ENCODE data around the gene FBLIM1. TPM values are rescaled to one million over a fixed set of nuclear protein-coding genes. Genes with fewer than 3 reads are reported as not detected.
A peak's percentile ranks its signal among the peaks of the same experiment; 100 is the strongest.

Gene FBLIM1
- total RNA-seq, 1 donor from 2014 or later, result 78.3 TPM

DNA sequence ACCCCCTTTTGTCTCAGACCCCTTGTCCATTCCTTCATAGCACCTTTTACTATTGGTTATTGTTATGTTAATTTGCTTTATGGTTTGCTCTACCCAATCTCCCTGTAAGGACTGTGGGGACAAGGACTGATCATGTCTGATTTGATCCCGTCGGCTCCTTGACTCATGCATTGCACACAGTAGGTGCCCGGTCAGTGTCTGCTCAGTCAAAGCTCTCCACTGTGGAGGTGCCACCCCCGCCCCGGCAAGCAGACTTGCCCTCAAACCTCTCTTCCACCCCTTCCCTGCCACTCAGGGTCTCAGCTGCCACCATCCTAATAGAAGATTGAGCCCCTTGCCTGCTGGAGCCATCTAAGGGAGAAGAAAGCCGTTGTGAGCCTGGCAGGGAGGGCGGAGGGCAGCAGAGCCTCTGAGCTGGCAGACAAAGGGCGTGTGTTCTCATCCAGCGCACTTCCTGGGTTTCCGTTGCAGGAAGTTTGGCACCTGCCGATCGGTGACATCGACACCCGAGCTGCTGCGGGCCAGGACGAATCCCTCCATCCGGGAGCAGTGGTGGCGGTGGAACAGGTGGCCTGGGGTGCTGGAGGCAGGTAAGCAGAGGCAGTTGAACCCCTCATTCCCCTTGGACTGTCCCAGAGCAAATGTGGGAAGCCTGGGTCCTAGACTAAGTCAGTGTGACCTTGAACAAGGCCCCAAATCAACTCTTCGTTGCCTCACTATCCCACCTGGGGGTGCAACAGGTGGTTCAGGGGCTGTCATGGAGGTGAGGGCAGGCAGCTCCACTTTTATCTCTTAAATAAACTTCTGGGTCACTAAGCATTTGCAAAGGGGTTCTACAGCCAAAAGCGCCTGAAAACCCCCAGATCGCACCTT, 2.2 kb upstream of the FBLIM1 start:
- Mint-ChIP-seq H3K36me3 (peaks cover 2% of the 10 kb centered on the region), H3K4me1 (ENCODE audit: unreplicated experiment) (peaks cover 25% of the 10 kb centered on the region), H3K27ac (peak overlapping the region; percentile 66), H3K9me3 (no peaks in the 10 kb centered on the region), H3K4me3 (peak overlapping the region; percentile 38), H3K27me3 (no peaks in the 10 kb centered on the region)
- TF ChIP-seq CTCF (conservative IDR thresholded peaks at IDR 0.05), result no peak
- no peak for DNase-seq (ENCODE audit: extremely low spot score, unreplicated experiment)

GRCh38 chr1:15757016-15757543, 1.5 kb upstream of the FBLIM1 start:
- peaks cover 6% of the 10 kb centered on the region for H3K36me3 Mint-ChIP-seq
- no peaks in the 10 kb centered on the region for H3K27me3 Mint-ChIP-seq
- no peak for DNase-seq (ENCODE audit: extremely low spot score, unreplicated experiment)
- H3K9me3 Mint-ChIP-seq, result no peaks in the 10 kb centered on the region
- peak overlapping the region; percentile 93 for H3K4me3 Mint-ChIP-seq
- H3K4me1 Mint-ChIP-seq (ENCODE audit: unreplicated experiment), result peaks cover 29% of the 10 kb centered on the region
- H3K27ac Mint-ChIP-seq, result peak overlapping the region; percentile 96
- no peak for TF ChIP-seq CTCF (conservative IDR thresholded peaks at IDR 0.05)

- peaks cover 9% of the 10 kb centered on the region for H3K36me3 Mint-ChIP-seq
- H3K9me3 Mint-ChIP-seq, result no peaks in the 10 kb centered on the region
- TF ChIP-seq CTCF (conservative IDR thresholded peaks at IDR 0.05), result no peak
- DNase-seq (ENCODE audit: extremely low spot score, unreplicated experiment), result peak; percentile 72
- H3K27ac Mint-ChIP-seq, result peak overlapping the region; percentile 96
- H3K4me1 Mint-ChIP-seq (ENCODE audit: unreplicated experiment), result peaks cover 34% of the 10 kb centered on the region
- H3K4me3 Mint-ChIP-seq, result peak overlapping the region; percentile 93
- no peaks in the 10 kb centered on the region for H3K27me3 Mint-ChIP-seq
Measured at GRCh38 chr1:15757575-15758342, 836 bp upstream of the FBLIM1 start.

DNA sequence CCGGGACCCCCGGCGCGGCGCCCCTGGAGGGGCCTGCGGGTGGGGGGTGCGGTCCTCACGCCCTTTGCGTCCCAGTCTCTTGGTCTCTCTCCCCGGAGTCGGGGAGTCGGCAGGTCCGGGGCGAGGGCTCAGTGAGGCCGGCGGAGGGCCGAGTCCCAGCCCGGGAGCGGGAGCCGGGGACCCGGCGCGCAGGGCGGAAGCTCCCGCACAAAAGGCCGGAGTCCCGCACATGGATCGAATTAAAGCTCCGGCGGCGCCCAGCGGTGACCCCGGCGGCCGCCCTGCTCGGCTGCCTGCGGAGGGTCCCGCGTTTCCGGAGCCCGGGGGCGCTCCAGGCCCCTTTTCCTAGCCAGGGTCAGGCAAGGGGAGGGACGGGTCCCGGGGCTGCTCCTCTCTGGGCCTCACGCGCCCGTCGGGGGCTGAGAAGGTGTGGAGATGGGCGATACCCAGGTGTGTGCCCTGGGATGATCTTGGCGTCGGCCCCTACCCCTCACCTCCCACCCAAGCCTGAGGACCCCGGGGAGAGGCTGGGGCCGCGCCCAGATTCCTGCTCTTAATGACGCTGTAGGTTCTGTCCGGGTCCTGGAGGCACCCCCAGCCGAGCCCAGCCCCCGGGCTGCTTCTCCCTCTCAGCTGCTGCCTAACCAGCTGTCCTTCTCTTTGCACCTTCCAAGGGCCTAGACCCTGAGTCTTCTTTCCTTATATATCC, 512 bp downstream of the FBLIM1 start:
- H3K4me3 Mint-ChIP-seq, result peak overlapping the region; percentile 90
- no peak for DNase-seq (ENCODE audit: extremely low spot score, unreplicated experiment)
- no peaks in the 10 kb centered on the region for H3K9me3 Mint-ChIP-seq
- peak overlapping the region; percentile 95 for H3K27ac Mint-ChIP-seq
- peaks cover 37% of the 10 kb centered on the region for H3K4me1 Mint-ChIP-seq (ENCODE audit: unreplicated experiment)
- TF ChIP-seq CTCF (conservative IDR thresholded peaks at IDR 0.05), result peak; percentile 18
- H3K27me3 Mint-ChIP-seq, result no peaks in the 10 kb centered on the region
- peaks cover 12% of the 10 kb centered on the region for H3K36me3 Mint-ChIP-seq

DNA sequence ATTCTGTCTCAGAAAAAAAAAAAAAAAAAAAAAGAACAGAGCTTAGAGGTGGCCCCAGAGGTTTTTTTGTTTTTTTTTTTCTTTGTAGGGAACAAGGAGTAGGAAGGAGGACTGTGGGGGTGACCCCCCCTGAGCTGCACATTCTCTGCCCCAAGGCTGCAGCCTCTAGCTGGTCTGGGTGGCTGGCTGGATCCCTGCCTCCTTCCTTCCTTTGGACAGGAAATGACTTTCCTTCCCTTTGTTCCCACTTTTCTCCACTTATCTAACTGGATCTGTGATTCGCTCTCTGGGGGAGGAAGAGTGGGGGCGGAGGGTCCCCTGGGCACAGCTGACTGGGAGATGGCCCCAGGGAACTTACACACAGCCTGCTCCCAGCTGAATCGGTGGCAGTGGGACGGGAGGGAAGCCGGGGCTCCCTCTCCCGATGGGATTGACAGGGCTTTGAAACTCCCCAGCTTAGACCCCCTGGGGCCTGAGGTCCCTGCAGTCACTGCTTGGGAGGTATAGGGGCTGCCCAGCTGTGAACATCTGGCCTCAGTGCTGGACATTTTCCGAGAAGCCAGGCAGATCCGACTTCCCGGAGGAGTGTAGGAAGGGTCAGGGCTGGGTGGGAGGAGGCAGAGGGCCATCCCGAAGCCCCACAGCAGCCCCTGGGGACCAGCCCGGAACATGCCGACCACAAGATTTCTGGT, 2.1 kb downstream of the FBLIM1 start:
- peak overlapping the region; percentile 95 for H3K27ac Mint-ChIP-seq
- H3K4me1 Mint-ChIP-seq (ENCODE audit: unreplicated experiment), result peaks cover 37% of the 10 kb centered on the region
- H3K27me3 Mint-ChIP-seq, result no peaks in the 10 kb centered on the region
- no peaks in the 10 kb centered on the region for H3K9me3 Mint-ChIP-seq
- H3K4me3 Mint-ChIP-seq, result peak overlapping the region; percentile 90
- peaks cover 16% of the 10 kb centered on the region for H3K36me3 Mint-ChIP-seq
- TF ChIP-seq CTCF (conservative IDR thresholded peaks at IDR 0.05), result no peak
- no peak for DNase-seq (ENCODE audit: extremely low spot score, unreplicated experiment)
